ENCODE data around the gene REST. TPM values are rescaled to one million over a fixed set of nuclear protein-coding genes. Genes with fewer than 3 reads are reported as not detected.

REST gene
- total and polyA plus RNA-seq, 9 of the 15 experiments (the other 6 are each of a cell fraction or from before 2014, with no cell fraction given), result 2.9 to 24.0 (median 19.2) TPM

- TF ChIP-seq ZNF764 (CRISPR knock-in tag; IDR thresholded peaks at IDR 0.05; ENCODE audit: low read depth) (no peak), PREB (CRISPR knock-in tag; IDR thresholded peaks at IDR 0.05) (no peak), ZBTB11 (CRISPR knock-in tag; IDR thresholded peaks at IDR 0.05) (peak; percentile 57 to 96 (median 83); a peak in 5 of 6 replicates), RNF2 (IDR thresholded peaks at IDR 0.05) (no peak), KLF1 (tag; IDR thresholded peaks at IDR 0.05) (no peak), RBM15 (IDR thresholded peaks at IDR 0.05; ENCODE audit: insufficient read depth, low read length) (no peak), PCBP1 (IDR thresholded peaks at IDR 0.05; ENCODE audit: low read depth, low read length, poor library complexity, severe bottlenecking) (no peak), POLR2B (IDR thresholded peaks at IDR 0.05; ENCODE audit: low read depth, partially characterized antibody) (no peak), CC2D1A (IDR thresholded peaks at IDR 0.05) (no peak), ATF6 (CRISPR knock-in tag; IDR thresholded peaks at IDR 0.05) (no peak), ZHX1 (conservative IDR thresholded peaks at IDR 0.05; ENCODE audit: low read length) (no peak), TCF7L2 (IDR thresholded peaks at IDR 0.05; ENCODE audit: low read depth, low read length) (no peak), CREBBP (IDR thresholded peaks at IDR 0.05; ENCODE audit: low read depth, low read length) (no peak), SAFB (IDR thresholded peaks at IDR 0.05; ENCODE audit: borderline replicate concordance, low read depth, low read length) (peak; percentile 70), KLF10 (CRISPR knock-in tag; IDR thresholded peaks at IDR 0.05) (no peak), BCOR (IDR thresholded peaks at IDR 0.05) (no peak), ZNF124 (CRISPR knock-in tag; IDR thresholded peaks at IDR 0.05) (no peak)
Measured at GRCh38 chr4:56908206-56909085, 746 bp downstream of the REST start (continued).

Data from K562 (cell line).